IPS-NIHi11 (cell line): ENCODE measurements around the gene CRYGB.
A peak's percentile ranks its signal among the peaks of the same experiment; 100 is the strongest.
"Not testable (repeated sequence)": the region's sequence is repeated elsewhere in the genome, so short reads cannot be mapped to it uniquely, and the experiment has no call there.

Experiments
- DNase-seq: peaks from one replicate; pipeline ENCODE4 v3.0.0; 2012; ENCODE audit warnings: mixed read lengths, low spot score

CRYGB gene

DNA sequence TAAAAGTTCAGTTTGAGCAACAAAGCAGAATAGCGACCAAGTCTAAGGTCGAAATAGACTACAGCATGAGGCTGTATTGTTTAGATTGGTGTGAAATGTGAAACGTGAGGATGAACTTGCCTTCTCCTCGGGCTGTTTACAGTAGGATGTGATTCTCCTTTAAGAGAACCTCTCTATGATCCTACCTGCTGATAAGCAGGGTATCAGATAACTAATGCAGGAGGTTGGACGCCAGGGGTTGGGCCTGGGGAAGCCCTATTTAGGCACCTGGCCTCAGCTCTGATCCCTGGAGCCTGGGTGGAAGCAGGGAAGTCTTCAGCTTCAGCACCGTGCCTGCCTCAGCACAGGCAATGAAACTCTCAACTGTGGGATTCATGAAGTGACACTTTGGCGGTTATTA is 33.0 kb downstream of the CRYGB start:
- peak; percentile 79 for DNase-seq

DNA sequence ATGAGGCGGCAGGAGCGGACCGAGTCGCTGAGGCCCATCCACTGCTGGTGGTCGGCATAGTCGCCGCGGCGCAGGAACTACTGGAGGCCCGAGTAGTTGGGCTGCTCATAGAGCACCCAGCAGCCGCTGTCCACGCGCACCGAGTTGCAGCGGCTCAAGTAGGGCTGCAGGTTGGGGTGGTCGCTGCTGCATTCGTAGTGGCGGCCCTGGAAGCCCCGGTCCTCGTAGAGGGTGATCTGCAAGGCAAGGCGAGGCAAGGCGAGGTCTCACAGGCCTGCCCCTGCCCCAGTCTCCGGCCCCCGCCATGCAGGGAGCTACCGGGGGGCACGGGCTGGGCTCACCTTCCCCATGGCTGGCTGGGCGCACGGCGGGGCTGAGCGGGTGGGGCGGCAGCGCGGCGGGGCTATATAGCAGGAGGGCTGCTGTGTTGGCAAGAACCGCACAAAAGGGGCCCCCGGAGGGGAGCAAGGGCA is 33.6 kb downstream of the CRYGB start:
- DNase-seq, result not testable (repeated sequence)

DNA sequence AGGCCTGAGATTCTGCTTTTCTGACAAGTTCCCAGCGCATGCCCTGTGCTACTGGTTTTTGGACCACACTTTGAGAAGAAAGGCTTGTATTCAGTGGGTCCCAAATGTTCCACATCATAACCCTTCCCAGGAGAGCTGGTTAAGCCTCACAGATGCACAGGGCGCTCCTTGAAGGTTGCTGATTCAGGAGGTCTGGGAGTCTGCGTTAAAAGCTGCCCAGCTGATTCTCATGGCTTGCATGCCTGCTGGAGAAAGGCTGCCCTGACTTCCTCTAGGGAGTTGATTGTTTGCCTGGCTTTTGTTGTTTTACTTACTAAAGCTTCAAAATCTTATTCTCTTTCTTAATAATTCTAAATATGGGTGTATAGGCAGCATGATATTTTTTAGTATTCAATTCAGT is 42.3 kb downstream of the CRYGB start:
- DNase-seq, result no peak

DNA sequence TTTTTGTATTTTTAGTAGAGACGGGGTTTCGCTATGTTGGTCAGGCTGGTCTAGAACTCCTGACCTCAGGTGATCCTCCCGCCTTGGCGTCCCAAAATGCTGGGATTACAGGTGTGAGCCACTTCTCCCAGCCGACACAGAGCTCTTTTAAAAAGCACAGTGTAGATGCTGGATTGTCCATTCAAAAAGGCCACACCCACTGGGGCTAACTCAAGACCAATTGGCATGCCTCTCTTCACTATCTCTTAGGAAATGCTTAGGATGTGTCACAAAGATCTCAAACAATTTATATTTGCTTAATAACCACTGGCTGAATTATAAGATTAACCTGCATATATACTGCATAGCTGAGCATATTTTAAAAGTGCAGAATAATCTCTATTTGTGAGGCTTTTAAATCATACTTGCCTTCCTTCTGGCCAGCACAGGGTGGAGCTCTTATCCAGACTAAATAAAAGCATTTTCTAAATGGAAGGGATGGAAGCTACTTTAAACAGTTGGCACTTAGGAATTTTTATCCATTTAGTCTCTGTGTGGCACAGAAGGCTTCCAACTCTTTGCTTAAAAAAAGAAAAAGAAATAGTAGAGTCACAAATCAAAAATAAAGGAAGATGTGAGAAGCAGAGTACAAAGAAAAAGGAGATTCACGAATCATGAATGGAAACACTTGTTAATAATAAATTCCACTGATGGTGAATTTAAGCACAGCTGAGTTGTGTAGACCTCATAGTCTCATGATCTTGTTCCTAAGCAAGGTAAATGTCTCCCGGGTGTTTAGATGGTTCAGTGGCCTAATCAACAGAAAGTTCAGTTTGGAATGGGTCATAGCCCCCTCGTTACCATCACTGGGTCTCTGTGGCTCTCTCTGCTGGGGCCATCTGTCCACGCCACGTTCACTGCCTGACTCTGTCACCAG is 44.0 kb downstream of the CRYGB start:
- DNase-seq, result peak; percentile 38

DNA sequence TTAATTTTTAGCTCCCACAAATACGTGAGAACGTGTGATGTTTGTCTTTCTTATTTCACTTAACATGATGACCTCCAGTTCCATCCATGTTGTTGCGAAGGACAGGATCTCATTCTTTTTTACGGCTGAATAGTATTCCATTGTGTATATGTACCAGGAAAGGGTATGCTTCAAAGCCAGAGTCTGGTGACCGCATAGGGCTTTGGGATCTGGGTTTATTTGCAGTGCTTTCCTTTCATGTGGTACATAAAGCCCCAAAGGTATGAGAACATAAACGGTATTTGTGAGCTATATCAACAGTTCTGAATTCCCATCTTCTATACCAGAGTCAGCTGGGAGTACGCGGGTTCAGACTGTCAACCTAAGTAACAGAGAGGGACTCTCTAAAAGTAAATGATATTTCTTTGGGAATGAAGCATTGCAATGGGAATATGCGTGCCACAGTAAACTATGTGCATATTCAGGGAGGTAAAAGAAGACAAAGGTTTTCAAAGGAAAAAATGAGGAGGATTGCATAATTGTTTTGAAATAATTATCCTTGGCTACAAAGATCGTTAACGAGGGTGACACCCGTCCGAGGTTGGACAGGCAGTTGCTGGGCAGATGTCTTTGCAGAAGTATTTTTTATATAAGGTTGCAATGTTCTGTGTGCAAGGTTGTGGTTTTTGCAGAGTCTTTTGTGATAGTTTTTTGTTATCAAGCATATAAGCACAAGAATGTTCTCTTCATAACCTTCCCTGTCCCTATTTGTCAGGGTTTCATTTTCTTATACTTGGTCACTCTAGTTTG is 46.1 kb downstream of the CRYGB start:
- no peak for DNase-seq

DNA sequence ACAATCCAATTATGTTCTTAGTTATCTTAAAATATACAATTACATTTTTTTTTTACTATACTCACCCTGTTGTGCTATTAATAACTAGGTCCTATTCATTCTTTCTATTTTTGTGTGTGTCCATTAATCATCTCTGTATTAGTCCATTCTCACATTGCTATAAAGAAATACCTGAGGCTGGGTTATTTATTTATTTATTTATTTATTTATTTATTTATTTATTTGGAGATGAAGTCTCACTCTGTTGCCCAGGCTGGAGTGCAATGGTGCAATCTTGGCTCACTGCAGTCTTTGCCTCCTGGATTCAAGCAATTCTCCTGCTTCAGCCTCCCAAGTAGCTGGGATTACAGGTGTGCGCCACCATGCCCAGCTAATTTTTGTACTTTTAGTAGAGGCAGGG is 47.3 kb downstream of the CRYGB start:
- DNase-seq, result not testable (repeated sequence)

DNA sequence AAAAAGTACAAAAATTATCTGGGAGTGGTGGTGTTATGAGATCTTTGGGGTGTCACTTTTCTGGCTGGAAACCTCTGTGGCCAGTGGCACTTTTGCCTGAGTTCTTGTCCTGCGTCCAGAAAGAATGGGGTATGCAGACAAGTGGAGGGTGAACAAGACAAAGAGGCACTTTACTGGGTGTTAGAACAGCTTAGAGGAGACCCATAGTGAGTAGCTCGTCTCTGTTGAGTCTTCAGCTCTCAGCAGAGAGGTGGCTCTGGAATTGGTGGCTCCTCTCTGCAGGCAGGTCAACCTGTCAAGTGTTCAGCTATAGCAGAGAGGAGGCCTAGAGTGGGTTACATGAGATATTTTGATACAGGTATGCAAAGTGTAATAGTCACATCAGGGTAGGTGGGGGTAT is 47.7 kb downstream of the CRYGB start:
- DNase-seq, result no peak

DNA sequence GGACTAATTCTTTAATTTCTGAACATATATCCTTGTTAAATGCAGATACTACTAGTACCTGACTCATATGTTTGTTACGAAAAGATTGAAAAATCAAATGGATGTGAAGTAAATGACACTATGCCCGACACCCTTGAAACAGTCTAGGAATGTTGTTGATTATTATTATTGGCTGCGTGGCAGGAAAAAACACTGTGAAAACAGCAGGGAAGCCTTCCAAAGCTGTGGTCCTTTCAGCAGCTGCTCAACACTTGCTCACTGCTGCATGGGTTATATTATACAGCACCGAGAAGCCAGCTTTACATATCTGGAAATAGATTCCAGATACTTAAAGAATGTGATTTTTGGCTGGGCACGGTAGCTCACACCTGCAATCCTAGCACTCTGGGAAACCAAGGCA is 48.2 kb downstream of the CRYGB start:
- no peak for DNase-seq

DNA sequence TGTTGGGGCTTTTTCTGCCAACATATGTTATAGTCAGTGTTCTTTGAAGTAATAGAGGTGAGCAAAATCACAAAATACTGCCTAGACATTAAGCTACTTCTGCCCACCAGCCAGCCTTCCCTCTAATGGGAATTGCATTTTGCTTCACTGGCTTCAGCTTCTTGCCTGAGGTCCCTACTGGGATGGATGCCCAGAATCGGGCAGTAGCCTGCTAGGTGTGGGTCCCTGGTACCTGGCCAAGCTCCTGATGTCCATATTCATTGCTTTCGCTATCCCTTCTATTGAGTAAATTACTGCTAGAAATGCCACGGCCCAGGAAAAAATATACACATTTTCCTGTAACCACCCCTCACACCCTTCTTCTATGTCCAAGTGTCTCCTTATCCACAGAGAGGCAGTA is 48.6 kb downstream of the CRYGB start:
- no peak for DNase-seq

DNA sequence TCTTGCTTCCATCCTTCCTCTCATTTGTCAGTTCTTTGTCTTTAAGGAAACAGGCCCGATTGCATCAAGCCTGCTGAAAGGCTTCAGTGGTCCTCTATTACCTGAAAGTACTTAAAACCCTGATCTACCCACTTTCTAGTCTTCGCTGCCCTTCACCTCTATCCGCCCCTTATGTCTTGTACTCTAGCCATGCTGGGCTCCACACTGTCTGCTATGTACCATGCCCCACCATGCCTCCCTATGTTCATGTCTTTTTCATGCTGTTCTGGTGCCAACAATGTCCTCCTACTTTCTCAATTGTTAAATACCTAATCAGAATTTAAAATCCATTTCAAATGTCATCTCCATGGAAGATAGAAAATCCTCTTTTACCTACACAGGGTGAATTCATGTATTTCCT is 49.9 kb downstream of the CRYGB start:
- no peak for DNase-seq

DNA sequence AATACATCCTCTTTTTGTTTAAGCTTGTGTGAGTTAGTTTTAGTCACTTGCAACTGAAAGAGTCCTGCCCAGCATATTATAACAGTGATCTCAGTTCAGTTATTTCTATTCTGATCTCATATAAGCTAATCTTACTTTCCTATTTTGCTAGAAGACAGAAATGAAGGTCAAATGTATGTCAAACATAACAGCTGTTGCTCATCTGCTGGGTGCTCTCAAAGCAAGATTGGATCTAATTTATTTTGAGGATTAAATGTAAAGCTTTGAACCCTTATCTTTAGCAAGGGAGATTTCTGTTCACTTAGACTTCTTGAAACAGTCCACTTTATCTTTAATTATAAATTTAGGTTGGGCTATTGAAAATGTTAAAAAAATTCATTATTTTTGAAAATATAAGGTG is 52.8 kb downstream of the CRYGB start:
- DNase-seq, result no peak
